Ureter (tissue), 1 donor: Measurements from ENCODE around the gene DLX6. TPM values are rescaled to one million over a fixed set of nuclear protein-coding genes. Genes with fewer than 3 reads are reported as not detected.
"Not testable (repeated sequence)": the region's sequence is repeated elsewhere in the genome, so short reads cannot be mapped to it uniquely, and the experiment has no call there.

Experiments used
- DNase-seq: peaks from one replicate; pipeline ENCODE4 v3.0.0-alpha.2; 2020; ENCODE audit warnings: low spot score
- total RNA-seq: library from RNA; stranded (reverse); gene quantifications from one replicate; pipeline ENCODE4 v1.2.4, GENCODE V29; 2023
- donor health status: DM: yes; HTN: yes; CAD: no.

DLX6 gene
- total RNA-seq, 1 donor from 2014 or later = not detected

DNA sequence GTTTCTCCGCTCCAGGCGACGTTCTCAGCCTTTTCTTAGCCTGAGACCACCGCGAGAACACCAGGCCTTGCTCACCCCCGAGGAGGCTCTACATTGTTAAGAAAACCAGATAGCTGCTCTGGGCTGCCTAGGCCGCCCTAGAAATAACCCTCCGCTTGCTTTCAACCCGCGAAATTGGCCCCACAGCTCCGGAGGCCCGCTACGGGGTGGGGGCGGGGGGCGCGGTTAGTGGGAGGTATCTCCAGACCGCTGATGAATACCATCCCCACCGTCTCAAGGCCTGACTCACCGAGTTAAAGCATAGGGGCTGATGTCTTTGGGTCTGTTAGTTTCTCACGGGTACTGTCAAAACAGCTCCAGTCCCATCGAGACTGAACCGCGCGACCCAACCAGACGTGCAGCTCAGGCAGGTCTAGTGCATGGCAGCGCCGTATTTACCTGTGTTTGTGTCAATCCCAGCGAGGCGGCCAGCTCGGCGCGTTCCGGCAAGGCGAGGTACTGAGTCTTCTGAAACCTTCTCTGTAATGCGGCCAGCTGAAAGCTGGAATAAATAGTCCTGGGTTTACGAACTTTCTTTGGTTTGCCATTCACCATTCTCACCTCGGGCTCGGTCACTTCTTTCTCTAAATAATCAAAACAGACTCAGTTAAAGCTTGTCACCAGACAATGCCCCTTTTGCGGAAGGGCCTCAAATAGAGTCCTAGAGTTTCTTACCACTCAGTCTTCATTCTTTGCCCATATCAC lies 16.6 kb downstream of the DLX6 start:
- no peak for DNase-seq

DNA sequence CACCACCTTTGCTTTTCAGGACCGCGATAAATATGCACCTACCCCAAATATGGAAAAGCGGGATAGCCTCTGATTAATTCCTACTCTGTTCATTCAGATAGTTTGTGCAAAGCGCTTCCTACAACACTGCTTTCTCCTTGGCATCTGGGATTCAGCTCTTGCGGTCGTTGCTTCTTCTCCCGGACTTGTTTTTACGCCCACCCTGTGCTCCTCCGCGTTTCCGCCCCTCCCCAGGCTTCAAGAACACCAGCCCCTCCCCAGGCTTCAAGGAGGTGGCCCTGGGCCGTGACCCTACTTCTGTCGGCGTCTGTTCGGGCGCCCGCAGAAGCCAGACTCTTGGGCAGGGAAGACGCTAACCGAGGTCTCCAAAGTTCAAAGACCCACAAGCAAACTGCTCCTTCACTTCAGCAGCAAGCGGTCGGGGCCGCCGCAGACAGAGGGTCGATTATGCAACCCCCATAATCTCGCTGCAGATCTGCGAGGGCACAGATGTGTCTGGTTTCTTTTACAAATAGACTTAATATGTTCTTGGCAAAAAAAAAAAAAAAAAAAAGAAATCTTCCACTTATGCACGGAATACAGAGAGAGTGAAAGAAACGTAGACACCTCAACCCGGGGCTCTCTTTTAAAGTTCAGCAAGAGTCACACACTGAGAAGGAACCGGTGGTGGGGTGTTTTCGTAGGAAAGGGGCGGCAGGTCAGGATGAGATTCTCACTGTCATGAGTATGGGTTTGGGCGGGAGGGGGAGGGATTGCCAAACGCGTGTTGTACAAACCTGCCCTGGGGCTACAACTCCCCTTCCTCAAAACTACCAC lies 17.3 kb downstream of the DLX6 start:
- DNase-seq = no peak

DNA sequence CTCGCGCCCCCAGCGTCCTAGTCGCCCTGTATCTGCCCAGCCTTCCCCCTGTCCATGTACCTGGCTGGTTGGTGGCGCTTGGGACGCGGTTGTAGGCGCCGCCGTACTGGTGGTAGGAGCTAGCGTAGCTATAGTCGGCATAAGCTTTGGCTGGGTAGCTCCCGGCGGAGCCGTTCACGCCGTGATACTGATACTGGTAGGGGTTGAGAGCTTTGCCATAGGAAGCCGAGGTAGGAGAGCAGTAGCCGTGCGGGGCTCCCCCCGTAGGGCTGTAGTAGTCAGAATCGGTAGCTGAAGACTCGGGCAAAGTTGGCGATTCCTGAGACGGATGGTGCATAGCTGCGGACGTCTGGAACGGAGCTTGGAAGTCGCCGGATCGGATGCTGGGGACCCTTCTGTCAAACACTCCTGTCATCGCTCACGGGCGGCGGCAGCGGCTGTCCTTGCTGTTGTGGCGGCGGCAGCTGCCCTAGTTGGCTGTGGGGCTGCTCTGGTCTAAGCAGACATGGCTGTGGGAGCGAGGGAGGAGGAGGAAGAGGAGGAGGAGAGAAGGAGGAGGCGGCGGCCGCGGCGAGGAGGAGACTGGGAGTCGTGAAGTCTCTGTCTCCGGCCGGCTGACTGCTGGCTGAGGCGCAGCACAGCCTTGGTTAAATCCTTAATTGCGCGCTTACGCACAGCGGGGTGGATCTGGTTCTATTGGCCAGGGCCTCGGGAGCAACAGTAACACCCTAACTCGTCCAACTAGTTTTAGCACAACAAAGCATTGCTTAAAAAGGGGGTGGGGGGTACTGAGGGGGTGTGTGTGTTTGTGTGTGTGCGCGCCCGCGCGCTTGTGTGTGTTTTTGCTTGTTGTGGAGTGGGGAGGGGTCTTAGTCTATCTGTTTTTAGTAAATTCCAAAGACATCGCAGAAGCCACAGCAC lies 19.1 kb downstream of the DLX6 start, which contains the start of gene DLX5:
TSS of gene DLX5 (minus strand) at position 623 of the 921 bp plus-strand sequence. CDS start at position 415, 208 bp downstream.
- no peak for DNase-seq

DNA sequence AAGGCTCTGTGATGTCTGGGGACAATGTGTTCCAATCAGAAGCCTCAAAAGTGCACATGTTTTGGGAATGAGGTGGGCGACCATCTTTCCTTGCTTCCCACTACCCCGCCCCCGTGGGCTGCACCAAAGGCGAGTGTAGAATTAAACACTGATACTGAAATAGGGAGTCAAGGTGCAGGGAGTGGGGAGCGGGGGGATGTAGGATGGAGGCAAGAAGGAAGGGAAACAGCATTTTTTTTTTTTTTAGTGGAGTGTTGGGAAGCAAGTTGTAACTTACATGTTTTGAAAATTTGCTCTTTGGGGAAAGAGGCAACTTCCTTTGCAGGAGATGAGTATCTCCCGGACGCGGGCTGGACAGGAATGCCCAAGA lies 19.8 kb downstream of the DLX6 start:
- DNase-seq = no peak

DNA sequence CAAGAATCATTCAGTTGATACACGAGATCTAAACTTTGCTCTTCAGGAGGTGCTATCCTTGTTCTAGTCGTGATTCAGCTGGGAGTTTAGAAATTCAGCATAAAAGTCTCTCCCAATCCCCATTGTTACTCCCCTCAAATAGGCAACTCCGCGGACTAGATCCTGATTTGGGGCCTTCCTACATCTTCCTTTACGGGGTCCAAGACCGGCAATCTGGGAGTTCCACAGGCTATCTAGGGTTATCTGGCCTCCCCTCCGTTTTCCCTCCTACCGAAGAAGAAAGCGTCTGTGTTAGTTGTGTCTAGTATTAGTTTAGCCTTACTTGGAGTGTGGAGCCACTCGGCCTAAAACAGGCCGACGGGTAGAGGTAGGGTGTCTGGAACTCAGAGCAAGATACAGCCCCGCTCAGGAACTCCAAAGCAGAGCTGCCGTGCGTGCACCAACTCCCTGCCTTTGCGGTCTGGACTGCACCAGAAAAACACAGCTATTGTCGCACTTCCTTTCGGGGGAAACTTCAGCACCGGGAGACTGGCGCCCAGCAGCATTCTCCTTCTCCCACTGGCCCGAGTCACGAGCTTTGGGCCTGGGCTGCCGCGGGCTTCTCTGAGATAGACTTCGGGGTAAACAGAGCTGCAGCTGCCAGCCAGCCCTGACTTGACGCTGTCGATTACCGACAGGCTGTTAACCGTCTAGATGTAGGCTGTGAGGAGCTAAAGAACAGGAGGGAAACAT lies 20.8 kb downstream of the DLX6 start:
- no peak for DNase-seq

DNA sequence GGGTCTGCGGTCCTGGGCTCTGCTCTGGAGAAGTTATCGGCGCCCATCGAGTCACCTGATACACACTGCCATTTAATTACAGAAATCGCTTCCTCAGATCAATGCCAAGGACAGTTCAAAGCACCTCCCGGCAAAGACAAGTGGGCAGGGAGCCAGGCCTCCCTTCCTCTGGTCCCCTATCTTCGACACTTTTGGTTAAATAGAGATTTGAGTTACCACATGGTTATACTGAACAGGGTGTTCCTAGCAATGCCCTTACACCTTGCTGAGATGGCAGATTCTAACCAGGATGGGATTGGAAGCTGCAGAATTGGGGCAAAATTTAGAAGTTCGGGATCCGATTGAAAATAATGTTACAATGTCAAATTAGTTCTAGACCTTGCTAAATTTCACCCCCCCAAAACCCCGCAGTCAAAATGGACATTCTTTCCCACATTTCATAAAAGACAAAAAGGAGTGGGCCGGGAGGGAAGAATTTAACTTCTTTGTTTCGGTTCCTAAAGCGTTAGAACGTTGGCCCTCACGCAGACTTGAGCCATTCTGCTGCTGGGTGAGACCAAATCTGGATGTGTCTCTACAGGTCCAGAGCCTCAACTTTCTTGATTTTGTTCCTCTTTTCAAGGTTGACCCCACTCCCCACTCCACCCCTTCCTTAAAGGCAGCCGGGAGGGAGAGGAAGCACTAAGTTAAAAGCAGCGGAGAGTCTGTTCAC lies 21.5 kb downstream of the DLX6 start:
- DNase-seq = no peak

DNA sequence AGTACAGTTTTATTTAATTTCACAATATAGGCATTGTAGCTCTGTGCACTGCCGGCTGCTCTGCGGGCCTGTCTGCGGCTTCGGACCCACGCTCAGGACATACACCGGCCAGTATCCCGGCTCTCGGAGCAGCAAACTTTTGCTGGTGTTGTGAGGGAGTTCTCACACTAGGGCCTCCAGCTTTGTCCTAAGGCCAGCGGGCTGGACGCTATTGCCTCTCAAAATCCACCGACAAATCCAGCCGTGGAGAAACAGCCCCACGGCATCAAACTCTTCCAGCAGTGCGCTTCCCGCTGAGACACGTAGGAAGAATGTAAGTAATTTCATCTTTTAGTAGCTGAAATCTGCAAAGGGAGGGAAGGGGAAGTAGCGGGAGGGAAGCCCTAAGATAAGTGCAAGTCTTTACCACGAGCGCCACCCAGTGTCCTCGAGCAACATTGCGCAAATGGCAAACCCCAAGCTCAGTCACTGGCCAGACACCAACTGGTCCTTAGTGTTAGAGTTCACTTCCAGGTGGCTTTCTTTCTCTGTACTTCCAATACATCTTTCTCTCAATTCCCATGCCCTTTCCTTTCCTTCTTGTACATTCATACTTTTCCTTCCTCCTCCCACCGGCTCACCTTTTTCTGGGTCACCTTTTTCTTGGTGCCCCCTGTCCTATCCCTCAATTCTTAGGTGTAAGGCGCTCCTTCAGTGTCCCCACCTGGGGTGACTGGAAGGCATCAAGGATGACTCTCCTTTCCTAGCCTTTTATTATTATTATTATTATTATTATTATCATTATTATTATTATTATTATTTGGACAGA lies 22.3 kb downstream of the DLX6 start:
- DNase-seq = peak; percentile 79

DNA sequence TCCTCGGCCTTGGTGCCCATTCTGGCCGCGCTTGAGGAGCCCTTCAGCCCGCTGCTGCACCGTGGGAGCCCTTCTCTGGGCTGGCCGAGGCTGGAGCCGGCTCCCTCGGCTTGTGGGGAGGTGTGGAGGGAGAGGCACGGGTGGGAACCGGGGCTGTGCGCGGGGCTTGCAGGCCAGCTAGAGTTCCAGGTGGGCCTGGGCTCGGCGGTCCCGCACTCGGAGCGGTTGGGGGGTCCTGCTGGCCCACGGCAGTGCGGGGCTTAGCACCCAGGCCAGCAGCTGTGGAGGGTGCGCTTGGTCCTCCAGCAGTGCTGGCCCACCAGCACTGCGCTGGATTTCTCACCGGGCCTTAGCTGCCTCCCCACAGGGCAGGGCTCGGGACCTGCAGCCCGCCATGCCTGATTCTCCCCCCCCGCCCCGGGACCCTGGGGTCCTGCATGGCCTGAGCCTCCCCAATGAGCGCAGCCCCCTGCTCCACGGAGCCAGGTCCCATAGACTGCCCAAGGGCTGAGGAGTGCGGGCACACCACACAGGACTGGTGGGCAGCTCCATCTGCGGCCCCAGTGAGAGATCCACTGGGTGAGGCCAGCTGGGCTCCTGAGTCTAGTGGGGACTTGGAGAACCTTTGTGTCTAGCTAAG lies 29.0 kb downstream of the DLX6 start:
- not testable (repeated sequence) for DNase-seq

DNA sequence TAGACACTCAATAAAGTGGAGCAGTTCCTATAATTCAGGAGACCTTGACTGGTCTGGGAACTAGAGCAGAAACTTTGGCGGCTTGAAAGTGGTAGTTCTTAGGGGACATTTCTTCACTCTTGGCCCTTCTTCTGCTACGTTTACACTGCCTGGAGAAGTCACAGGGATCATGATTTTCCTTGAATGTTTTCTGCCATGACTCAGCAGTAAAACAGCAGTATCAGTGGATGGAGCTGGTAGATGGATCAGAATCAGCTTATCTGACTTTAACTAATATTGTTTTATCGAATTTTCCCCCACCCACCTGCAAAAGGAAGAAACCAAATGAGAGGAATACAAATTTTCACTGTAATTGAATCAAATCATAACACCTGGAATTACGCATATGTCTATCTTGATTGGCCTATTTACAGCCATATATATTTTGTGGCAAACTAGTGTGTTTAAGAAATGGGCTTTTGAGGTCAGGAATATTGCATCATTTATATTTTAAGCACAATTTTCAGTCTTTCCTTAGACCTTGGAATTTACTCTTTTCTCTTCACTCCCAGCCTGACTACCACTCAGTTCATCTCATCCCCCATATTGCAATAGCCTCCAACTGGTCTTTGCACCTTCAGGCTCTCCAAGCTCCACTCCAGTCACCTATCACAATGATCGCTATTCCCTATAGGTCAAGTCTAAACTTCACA lies 34.2 kb downstream of the DLX6 start:
- no peak for DNase-seq

DNA sequence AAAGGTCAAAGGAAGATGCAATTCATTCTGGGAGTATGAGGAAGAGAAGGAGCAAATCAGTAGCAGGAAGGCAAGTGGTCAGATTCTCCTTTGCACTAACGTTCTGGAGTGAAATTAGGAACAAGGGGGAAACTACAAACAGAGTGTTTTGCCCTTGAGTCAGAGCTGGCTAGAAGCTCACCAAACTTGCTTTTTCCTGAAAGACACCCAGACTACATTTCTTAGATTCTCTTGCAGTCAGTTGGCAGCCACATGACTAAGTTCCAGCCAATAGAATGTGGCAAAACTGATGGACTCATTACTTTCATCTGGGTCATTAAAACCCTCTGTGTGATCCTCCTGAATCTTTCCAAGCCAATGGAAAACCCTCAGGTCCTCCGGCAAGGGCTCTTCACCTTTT lies 37.9 kb downstream of the DLX6 start:
- no peak for DNase-seq

Other genes with a start within 250 kb of the DLX6 start
- not detected for gene DLX5, start 19.3 kb downstream of the DLX6 start, total RNA-seq
- gene SDHAF3, start 112.1 kb downstream of the DLX6 start, total RNA-seq = 27.4 TPM